A172 (cell line): ENCODE measurements around the gene CHCHD4. TPM values are rescaled to one million over a fixed set of nuclear protein-coding genes. Genes with fewer than 3 reads are reported as not detected.

ENCODE experiments used
- DNase-seq: peaks from one replicate; pipeline ENCODE4 v3.0.0-alpha.2; 2015; ENCODE audit warnings: low spot score
- total RNA-seq: library from RNA; depleted of rRNA; stranded (reverse); fragments of >200 nt; shearing (Covaris generic); gene quantifications from 2 replicates; pipeline ENCODE4 v1.2.3, GENCODE V29; 2014

Gene CHCHD4
- total RNA-seq, 1 experiment from 2014 or later, result 48.5 TPM

GRCh38 chr3:14150078-14150477, 25.4 kb upstream of the CHCHD4 start:
- no peak for DNase-seq

GRCh38 chr3:14148041-14148985, 23.6 kb upstream of the CHCHD4 start:
- no peak for DNase-seq

- DNase-seq, result no peak
These were observed 22.9 kb upstream of the CHCHD4 start for GRCh38 chr3:14147617-14148016.

GRCh38 chr3:14147066-14147435, 22.4 kb upstream of the CHCHD4 start:
- DNase-seq, result no peak

GRCh38 chr3:14146381-14147065, 21.9 kb upstream of the CHCHD4 start:
- no peak for DNase-seq

- no peak for DNase-seq
These were observed 21.2 kb upstream of the CHCHD4 start for GRCh38 chr3:14145670-14146380.

- peak; percentile 23 for DNase-seq
These were observed 20.6 kb upstream of the CHCHD4 start for GRCh38 chr3:14145236-14145635.

GRCh38 chr3:14144423-14145075, 19.9 kb upstream of the CHCHD4 start:
- DNase-seq, result peak; percentile 97

GRCh38 chr3:14143271-14144225, 18.9 kb upstream of the CHCHD4 start:
- peak; percentile 83 for DNase-seq

- DNase-seq, result no peak
These were observed 18.0 kb upstream of the CHCHD4 start for GRCh38 chr3:14142567-14143270.

- DNase-seq, result no peak
These were observed 17.1 kb upstream of the CHCHD4 start for GRCh38 chr3:14141602-14142341.

- DNase-seq, result no peak
These were observed 16.5 kb upstream of the CHCHD4 start for GRCh38 chr3:14141144-14141543.

GRCh38 chr3:14140668-14141067, 16.0 kb upstream of the CHCHD4 start:
- DNase-seq, result no peak

GRCh38 chr3:14139771-14140170, 15.1 kb upstream of the CHCHD4 start:
- DNase-seq, result no peak

- DNase-seq, result no peak
These were observed 14.4 kb upstream of the CHCHD4 start for GRCh38 chr3:14138878-14139655.

GRCh38 chr3:14138109-14138877, 13.6 kb upstream of the CHCHD4 start:
- no peak for DNase-seq

GRCh38 chr3:14137445-14137844, 12.8 kb upstream of the CHCHD4 start:
- DNase-seq, result peak; percentile 23

GRCh38 chr3:14137004-14137403, 12.3 kb upstream of the CHCHD4 start:
- DNase-seq, result peak; percentile 85
